Measurements from ENCODE around the gene MRPL47. TPM values are rescaled to one million over a fixed set of nuclear protein-coding genes. Genes with fewer than 3 reads are reported as not detected.

Gene MRPL47
- total and polyA plus RNA-seq, 12 donors: 15.9 to 108 (median 36.0) TPM

GRCh38 chr3:179608931-179609720 lies 4.7 kb upstream of the MRPL47 start:
- Histone ChIP-seq H3K36me3 (replicated peaks in 1 of 2) (no peaks in the 10 kb centered on the region), H3K4me3 (no peak overlapping the region), H3K27ac (no peak overlapping the region), H3K9me3 (replicated peaks in 1 of 3) (no peaks in the 10 kb centered on the region), H3K27me3 (no peaks in the 10 kb centered on the region), H3K4me1 (replicated peaks in 1 of 2) (peaks cover under 1 to 37% of the 10 kb centered on the region in 2 donors)
- no peak for DNase-seq
- intact Hi-C loops (cut with DNase I): no loop called here
- 71 to 77% (median 71%) methylated on average over 6 of the region's 6 CpGs for WGBS, 4 donors
- no peak for TF ChIP-seq POLR2A (IDR thresholded peaks at IDR 0.05)
- TF ChIP-seq, protein P1, sequence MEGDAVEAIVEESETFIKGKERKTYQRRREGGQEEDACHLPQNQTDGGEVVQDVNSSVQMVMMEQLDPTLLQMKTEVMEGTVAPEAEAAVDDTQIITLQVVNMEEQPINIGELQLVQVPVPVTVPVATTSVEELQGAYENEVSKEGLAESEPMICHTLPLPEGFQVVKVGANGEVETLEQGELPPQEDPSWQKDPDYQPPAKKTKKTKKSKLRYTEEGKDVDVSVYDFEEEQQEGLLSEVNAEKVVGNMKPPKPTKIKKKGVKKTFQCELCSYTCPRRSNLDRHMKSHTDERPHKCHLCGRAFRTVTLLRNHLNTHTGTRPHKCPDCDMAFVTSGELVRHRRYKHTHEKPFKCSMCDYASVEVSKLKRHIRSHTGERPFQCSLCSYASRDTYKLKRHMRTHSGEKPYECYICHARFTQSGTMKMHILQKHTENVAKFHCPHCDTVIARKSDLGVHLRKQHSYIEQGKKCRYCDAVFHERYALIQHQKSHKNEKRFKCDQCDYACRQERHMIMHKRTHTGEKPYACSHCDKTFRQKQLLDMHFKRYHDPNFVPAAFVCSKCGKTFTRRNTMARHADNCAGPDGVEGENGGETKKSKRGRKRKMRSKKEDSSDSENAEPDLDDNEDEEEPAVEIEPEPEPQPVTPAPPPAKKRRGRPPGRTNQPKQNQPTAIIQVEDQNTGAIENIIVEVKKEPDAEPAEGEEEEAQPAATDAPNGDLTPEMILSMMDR (IDR thresholded peaks at IDR 0.05): no peak

DNA sequence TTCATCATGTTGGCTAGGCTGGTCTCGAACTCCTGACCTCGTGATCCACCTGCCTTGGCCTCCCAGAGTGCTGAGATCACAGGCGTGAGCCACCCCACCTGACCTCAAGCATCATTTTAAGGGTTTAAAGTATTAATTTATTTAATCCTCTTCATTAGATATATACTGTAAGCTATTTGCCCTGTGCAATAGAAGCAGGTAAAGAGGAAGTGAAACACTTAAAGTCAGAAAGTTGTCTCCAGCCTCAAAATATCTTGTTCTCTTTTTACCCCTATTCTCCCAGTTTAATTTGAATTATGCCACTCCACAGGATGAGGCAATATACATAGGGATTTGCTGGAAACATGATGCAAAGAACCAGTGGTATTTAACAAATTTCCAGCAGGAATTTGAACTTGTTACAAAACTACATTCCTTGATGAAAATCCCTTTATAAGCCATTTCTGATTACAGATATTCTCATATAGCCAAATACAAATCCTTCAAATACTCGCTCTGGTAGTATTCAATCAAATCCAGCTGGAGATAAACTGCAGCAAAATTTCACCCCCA lies 2.2 kb upstream of the MRPL47 start:
- TF ChIP-seq, protein P1 (IDR thresholded peaks at IDR 0.05): no peak
- TF ChIP-seq POLR2A (IDR thresholded peaks at IDR 0.05): no peak
- Histone ChIP-seq H3K4me3 (no peak overlapping the region), H3K36me3 (replicated peaks in 1 of 2) (peaks cover 0 to 7% of the 10 kb centered on the region in 2 donors), H3K27me3 (no peaks in the 10 kb centered on the region), H3K4me1 (replicated peaks in 1 of 2) (peaks cover 0 to 41% of the 10 kb centered on the region in 2 donors), H3K9me3 (replicated peaks in 1 of 3) (no peaks in the 10 kb centered on the region), H3K27ac (no peak overlapping the region)
- 91 to 94% (median 92%) methylated on average over 4 of the region's 4 CpGs for WGBS, 4 donors
- intact Hi-C loops (cut with DNase I): no loop called here
- DNase-seq: no peak

- Histone ChIP-seq H3K27ac (peak overlapping the region in 4 of 5 donors; percentile 74 to 97 (median 88)), H3K9me3 (replicated peaks in 1 of 3) (no peaks in the 10 kb centered on the region), H3K4me1 (replicated peaks in 1 of 2) (peaks cover 0 to 34% of the 10 kb centered on the region in 2 donors), H3K36me3 (replicated peaks in 1 of 2) (peaks cover 0 to 35% of the 10 kb centered on the region in 2 donors), H3K4me3 (peak overlapping the region in 2 of 4 donors; percentile 73 to 79), H3K27me3 (no peaks in the 10 kb centered on the region)
- intact Hi-C loops (cut with DNase I): no loop called here
- WGBS, 4 donors: 0 to 5% (median 2%) methylated on average over 3 of the region's 3 CpGs
- no peak for DNase-seq
- TF ChIP-seq, protein P1 (IDR thresholded peaks at IDR 0.05): no peak
- no peak for TF ChIP-seq POLR2A (IDR thresholded peaks at IDR 0.05)
These were observed 607 bp downstream of the MRPL47 start for GRCh38 chr3:179603831-179604230.

DNA sequence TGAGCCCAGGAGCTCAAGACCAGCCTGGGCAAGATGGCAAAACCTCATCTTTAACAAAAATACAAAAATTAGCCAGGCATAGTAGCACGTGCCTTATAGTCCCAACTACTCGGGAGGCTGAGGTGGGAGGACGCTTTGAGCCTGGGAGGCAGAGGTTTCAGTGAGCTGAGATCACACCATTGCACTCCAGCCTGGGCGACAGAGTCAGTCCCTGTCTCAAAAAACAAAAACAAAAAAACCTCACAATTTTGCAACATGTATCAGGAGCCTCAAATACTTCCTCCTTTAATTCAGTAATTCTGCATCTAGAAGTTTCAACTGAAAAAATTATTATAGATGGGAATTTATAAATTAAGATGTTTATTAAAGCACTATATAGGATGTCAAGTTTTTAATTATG lies 1.1 kb downstream of the MRPL47 start:
- peak overlapping the region in 1 of 4 donors; percentile 79 for H3K4me3 ChIP-seq
- no peak for DNase-seq
- H3K27me3 ChIP-seq: no peaks in the 10 kb centered on the region
- peaks cover 0 to 40% of the 10 kb centered on the region in 2 donors for H3K36me3 ChIP-seq (replicated peaks in 1 of 2)
- WGBS, 4 donors: 67 to 80% (median 74%) methylated on average over 4 of the region's 4 CpGs
- intact Hi-C loops (cut with DNase I): no loop called here
- TF ChIP-seq POLR2A (IDR thresholded peaks at IDR 0.05): no peak
- H3K27ac ChIP-seq: no peak overlapping the region
- H3K9me3 ChIP-seq (replicated peaks in 1 of 3): no peaks in the 10 kb centered on the region
- peaks cover 0 to 30% of the 10 kb centered on the region in 2 donors for H3K4me1 ChIP-seq (replicated peaks in 1 of 2)
